ENCODE measurements around the gene KRTAP10-8.

DNA sequence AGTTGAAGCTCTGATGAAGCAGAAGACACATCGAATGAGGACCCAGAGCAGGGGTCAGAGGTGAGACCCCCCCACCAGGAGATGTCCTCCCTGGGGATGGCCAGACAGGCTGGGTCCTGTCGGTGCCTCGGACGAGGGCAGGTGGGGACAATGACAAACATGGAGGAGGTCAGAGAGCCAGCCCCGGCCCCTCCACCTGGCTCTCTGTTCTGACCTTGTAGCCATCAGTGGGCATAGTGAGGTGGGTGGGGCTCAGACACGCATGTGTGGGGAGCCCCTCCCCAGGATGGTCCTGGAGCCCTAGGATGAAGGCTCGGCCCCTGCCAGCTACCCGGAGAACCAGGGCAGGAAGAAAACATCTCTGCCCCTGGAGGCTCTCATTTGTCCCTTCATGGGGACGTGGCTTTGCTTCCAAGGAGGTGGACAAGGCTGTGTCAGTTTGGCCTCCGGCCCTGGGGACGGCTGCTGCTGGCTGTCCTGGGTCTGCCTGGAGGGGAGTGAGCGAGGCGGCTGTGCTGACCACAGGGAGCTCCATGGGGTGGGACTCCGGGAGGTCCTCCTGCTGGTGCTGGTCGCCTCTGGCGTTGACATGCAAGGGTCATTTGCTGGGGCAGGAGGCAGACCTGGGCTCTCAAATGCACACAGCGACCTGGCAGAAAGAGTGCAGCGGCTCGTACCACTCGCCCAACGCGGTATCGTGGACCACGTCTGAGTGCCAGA, 22.1 kb upstream of the KRTAP10-8 start:
- TF ChIP-seq, protein P1, sequence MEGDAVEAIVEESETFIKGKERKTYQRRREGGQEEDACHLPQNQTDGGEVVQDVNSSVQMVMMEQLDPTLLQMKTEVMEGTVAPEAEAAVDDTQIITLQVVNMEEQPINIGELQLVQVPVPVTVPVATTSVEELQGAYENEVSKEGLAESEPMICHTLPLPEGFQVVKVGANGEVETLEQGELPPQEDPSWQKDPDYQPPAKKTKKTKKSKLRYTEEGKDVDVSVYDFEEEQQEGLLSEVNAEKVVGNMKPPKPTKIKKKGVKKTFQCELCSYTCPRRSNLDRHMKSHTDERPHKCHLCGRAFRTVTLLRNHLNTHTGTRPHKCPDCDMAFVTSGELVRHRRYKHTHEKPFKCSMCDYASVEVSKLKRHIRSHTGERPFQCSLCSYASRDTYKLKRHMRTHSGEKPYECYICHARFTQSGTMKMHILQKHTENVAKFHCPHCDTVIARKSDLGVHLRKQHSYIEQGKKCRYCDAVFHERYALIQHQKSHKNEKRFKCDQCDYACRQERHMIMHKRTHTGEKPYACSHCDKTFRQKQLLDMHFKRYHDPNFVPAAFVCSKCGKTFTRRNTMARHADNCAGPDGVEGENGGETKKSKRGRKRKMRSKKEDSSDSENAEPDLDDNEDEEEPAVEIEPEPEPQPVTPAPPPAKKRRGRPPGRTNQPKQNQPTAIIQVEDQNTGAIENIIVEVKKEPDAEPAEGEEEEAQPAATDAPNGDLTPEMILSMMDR (IDR thresholded peaks at IDR 0.05), result no peak
- no peak for TF ChIP-seq POLR2A (IDR thresholded peaks at IDR 0.05)
